NCI-H1436 treated with DMSO at 0.1 percent for 48 hours (cell line): ENCODE results near the gene MNT.
"Not testable (repeated sequence)": the region's sequence is repeated elsewhere in the genome, so short reads cannot be mapped to it uniquely, and the experiment has no call there.

ENCODE experiments used
- DNase-seq: peaks from one replicate; lab custom pipeline; 2025; lab: John Stamatoyannopoulos, UW

Gene MNT

GRCh38 chr17:2400877-2401425 lies at the start of gene MNT:
Gene MNT, minus strand, starts transcription at chr17:2401060. Its CDS starts 348 bp downstream, at chr17:2400712.
- peak; percentile 75 for DNase-seq

GRCh38 chr17:2450016-2450650 lies 49.3 kb upstream of the MNT start:
- no peak for DNase-seq

- DNase-seq = no peak
Observed at GRCh38 chr17:2449486-2449885, 48.6 kb upstream of the MNT start.

- not testable (repeated sequence) for DNase-seq
Observed at GRCh38 chr17:2447479-2447878, 46.6 kb upstream of the MNT start.

GRCh38 chr17:2445638-2446037 lies 44.8 kb upstream of the MNT start:
- no peak for DNase-seq

- no peak for DNase-seq
Observed at GRCh38 chr17:2444382-2444781, 43.5 kb upstream of the MNT start.

GRCh38 chr17:2442166-2442565 lies 41.3 kb upstream of the MNT start:
- no peak for DNase-seq

GRCh38 chr17:2440930-2441329 lies 40.1 kb upstream of the MNT start:
- no peak for DNase-seq

GRCh38 chr17:2439997-2440396 lies 39.1 kb upstream of the MNT start:
- not testable (repeated sequence) for DNase-seq

GRCh38 chr17:2438823-2439222 lies 38.0 kb upstream of the MNT start:
- no peak for DNase-seq

GRCh38 chr17:2436316-2436905 lies 35.6 kb upstream of the MNT start:
- peak; percentile 72 for DNase-seq

GRCh38 chr17:2435862-2436261 lies 35.0 kb upstream of the MNT start:
- peak; percentile 69 for DNase-seq

GRCh38 chr17:2435181-2435741 lies 34.4 kb upstream of the MNT start:
- peak; percentile 90 for DNase-seq

GRCh38 chr17:2433696-2434095 lies 32.8 kb upstream of the MNT start:
- no peak for DNase-seq

- no peak for DNase-seq
Observed at GRCh38 chr17:2427910-2428309, 27.1 kb upstream of the MNT start.

GRCh38 chr17:2427215-2427614 lies 26.4 kb upstream of the MNT start:
- DNase-seq = no peak

- peak; percentile 39 for DNase-seq
Observed at GRCh38 chr17:2423271-2423670, 22.4 kb upstream of the MNT start.

GRCh38 chr17:2421315-2422147 lies 20.7 kb upstream of the MNT start:
- peak; percentile 26 for DNase-seq

- no peak for DNase-seq
Observed at GRCh38 chr17:2420176-2420575, 19.3 kb upstream of the MNT start.

GRCh38 chr17:2419486-2419885 lies 18.6 kb upstream of the MNT start:
- no peak for DNase-seq

- no peak for DNase-seq
Observed at GRCh38 chr17:2418572-2418971, 17.7 kb upstream of the MNT start.

- DNase-seq = no peak
Observed at GRCh38 chr17:2416010-2416734, 15.3 kb upstream of the MNT start.
